Measurements from ENCODE around the gene SLC27A3. TPM values are rescaled to one million over a fixed set of nuclear protein-coding genes. Genes with fewer than 3 reads are reported as not detected.

The SLC27A3 gene, protein sequence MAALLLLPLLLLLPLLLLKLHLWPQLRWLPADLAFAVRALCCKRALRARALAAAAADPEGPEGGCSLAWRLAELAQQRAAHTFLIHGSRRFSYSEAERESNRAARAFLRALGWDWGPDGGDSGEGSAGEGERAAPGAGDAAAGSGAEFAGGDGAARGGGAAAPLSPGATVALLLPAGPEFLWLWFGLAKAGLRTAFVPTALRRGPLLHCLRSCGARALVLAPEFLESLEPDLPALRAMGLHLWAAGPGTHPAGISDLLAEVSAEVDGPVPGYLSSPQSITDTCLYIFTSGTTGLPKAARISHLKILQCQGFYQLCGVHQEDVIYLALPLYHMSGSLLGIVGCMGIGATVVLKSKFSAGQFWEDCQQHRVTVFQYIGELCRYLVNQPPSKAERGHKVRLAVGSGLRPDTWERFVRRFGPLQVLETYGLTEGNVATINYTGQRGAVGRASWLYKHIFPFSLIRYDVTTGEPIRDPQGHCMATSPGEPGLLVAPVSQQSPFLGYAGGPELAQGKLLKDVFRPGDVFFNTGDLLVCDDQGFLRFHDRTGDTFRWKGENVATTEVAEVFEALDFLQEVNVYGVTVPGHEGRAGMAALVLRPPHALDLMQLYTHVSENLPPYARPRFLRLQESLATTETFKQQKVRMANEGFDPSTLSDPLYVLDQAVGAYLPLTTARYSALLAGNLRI
- polyA plus RNA-seq = 10 to 100 TPM; 38.3 to 89.0 (median 54.3) TPM

DNA sequence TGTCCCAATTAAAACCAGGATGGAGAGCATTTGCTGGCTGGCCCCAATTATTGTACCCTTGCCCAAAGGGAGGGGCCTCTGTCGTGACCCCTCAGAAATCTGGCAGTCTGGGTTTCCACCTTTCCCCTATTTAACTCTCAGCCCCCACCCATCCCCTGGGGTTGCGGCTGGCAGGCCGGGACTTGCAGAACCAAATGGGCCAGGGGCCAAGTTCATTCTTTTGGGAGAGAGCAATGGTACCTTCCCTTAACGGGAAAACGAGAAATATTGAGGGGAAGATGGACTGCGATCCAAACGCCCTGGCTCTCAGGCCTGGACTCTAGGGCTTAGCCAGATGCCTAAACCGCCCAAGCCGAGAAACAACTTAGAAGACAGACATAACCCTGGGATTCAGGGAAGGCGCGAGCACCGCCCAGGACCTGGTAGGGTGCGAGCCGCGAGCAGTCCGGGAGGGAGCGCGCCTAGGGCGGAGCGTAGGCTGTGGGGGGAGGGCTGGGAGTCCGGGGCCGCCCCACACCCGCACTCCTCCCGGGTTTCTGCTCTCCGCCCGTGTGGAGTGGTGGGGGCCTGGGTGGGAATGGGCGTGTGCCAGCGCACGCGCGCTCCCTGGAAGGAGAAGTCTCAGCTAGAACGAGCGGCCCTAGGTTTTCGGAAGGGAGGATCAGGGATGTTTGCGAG lies at the start of gene SLC27A3:
Gene SLC27A3 (plus strand): TSS at position 628 of the 678 bp plus-strand sequence. CDS start 91 bp downstream, outside the sequence.
- peaks cover 55 to 56% of the 10 kb centered on the region in 2 donors for H3K4me1 Mint-ChIP-seq
- H3K9me3 Mint-ChIP-seq = no peaks in the 10 kb centered on the region
- DNase-seq = no peak
- H3K4me3 Mint-ChIP-seq = peak within 1 kb of the TSS; percentile 92 to 95 (median 92)
- H3K27me3 Mint-ChIP-seq (ENCODE audit: low read depth in 3 of 3) = peaks cover 3 to 16% (median 9%) of the 10 kb centered on the region in 3 donors
- H3K27ac Mint-ChIP-seq = peak within 1 kb of the TSS; percentile 92 to 99 (median 97)
- H3K36me3 Mint-ChIP-seq = peaks cover 0 to 14% (median 9%) of the 10 kb centered on the region in 3 donors

DNA sequence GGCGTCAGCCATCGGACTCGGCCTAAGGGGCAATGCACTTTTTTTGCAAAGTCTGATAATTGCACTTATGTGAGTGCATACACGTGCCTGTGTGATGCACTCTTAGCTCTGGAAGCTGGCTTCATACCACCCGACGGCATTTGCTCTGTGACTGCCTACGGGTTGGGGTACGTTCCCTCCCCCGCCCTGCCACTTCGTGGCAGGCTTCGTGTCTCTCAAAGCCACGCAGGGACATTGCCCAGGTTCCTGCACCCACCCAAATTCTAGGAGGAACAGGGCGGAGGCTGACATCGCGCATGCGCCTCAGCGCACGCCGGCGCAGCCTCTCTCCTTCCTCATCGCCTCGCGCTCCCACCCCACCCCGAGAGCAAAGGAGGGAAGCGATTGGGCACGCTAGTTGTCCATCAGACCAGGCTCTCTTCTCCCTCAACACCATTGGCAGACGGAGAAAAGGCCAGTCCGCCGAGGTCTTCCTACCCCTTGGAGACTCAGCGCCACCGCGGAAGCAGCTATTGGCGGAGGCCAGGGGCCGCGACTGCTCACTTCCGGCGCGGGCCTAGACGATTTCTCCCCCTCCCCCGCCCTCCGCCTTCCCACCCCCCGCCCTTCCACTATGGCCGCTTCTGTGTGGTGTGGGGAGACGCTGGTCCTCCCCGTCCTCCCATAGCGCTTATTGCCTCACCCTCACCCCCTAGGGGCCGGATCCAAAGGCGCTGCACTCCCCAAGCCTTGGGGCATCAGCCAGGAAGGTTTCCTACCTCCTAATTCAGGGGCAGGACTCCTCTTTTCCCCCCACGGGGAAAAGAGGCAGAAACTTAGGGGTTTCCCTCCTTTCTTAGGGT lies 47.5 kb upstream of the SLC27A3 start, which contains the start of gene INTS3:
Gene INTS3 (plus strand): TSS at position 588 of the 842 bp plus-strand sequence. CDS start 585 bp downstream, outside the sequence.
- peaks cover 25 to 40% of the 10 kb centered on the region in 2 donors for H3K4me1 Mint-ChIP-seq
- no peaks in the 10 kb centered on the region for H3K9me3 Mint-ChIP-seq
- H3K27me3 Mint-ChIP-seq (ENCODE audit: low read depth in 3 of 3) = peaks cover 4 to 7% (median 6%) of the 10 kb centered on the region in 3 donors
- H3K4me3 Mint-ChIP-seq = peak within 1 kb of the TSS; percentile 84 to 96 (median 91)
- peak within 1 kb of the TSS; percentile 93 to 97 (median 94) for H3K27ac Mint-ChIP-seq
- peaks cover 0 to 6% (median 0%) of the 10 kb centered on the region in 3 donors for H3K36me3 Mint-ChIP-seq
- peak; percentile 99 to 100 (median 99) for DNase-seq

DNA sequence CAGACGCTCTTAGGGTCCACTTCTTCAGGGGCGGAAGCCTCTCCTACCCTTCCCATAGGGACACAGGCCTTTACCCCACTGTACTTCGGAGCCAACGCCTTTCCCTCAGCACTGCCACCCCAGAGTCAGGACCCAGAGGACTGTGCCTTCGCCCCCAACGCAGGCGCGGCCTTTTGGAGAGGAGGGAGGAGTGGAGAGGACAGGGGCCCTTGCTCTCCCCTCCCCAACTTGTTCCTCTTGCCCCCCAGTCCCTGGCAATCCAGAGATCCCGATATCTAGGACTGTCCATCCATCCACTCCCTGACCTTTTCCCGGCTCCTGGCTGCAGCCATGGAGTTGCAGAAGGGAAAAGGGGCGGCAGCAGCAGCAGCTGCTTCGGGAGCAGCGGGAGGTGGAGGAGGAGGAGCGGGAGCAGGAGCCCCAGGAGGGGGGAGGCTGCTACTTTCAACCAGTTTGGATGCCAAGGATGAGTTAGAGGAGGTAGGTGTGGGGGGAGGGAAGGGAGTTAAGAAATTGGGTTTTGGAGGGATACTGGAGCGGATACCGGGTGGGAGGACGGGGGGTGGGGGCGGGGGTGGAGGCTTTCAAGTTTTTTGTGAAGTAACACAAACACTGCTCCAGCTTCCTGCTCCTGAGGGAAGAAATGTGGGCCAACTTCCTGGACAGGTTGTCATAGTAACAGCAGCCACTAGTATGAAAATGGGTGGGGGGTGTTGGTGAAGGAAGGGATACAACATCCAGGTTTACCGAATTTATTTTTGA lies 46.7 kb upstream of the SLC27A3 start:
- H3K27ac Mint-ChIP-seq = peak overlapping the region; percentile 93 to 97 (median 94)
- peaks cover 0 to 6% (median 0%) of the 10 kb centered on the region in 3 donors for H3K36me3 Mint-ChIP-seq
- H3K9me3 Mint-ChIP-seq = no peaks in the 10 kb centered on the region
- H3K4me3 Mint-ChIP-seq = peak overlapping the region; percentile 84 to 96 (median 91)
- peaks cover 25 to 40% of the 10 kb centered on the region in 2 donors for H3K4me1 Mint-ChIP-seq
- peaks cover 4 to 7% (median 7%) of the 10 kb centered on the region in 3 donors for H3K27me3 Mint-ChIP-seq (ENCODE audit: low read depth in 3 of 3)
- no peak for DNase-seq

DNA sequence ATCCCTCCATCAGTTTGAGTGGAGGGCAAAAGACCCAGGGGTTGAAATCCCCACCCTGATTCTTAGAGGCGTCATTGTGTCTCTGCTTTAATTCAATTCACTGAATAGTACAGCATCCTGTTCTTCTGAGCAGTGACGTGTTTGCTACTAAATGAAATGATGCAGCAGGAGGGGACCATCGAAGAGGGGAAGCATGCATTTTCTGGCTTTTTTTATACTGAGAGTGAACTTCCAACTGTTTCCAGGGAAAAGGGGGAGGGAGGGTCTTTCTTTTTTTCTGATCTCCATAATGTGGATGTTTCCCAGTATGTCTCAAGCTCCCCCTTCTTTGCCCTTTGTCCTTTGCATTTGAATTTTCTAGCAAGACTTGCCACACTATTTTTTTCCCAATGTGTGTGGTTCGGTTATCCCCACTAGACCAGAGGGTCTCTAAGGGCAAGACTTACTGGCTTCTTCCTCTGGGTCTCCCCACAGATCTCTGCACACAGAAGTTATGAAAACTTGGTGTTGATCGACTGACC lies 44.7 kb upstream of the SLC27A3 start:
- Mint-ChIP-seq H3K9me3 (no peaks in the 10 kb centered on the region), H3K4me1 (peaks cover 25 to 47% of the 10 kb centered on the region in 2 donors), H3K27me3 (ENCODE audit: low read depth in 3 of 3) (peaks cover 4 to 7% (median 5%) of the 10 kb centered on the region in 3 donors), H3K36me3 (peaks cover 0 to 9% (median 5%) of the 10 kb centered on the region in 3 donors), H3K4me3 (peak overlapping the region in 4 of 5 donors; percentile 27 to 45 (median 37)), H3K27ac (peak overlapping the region; percentile 52 to 84 (median 58))
- DNase-seq = no peak

DNA sequence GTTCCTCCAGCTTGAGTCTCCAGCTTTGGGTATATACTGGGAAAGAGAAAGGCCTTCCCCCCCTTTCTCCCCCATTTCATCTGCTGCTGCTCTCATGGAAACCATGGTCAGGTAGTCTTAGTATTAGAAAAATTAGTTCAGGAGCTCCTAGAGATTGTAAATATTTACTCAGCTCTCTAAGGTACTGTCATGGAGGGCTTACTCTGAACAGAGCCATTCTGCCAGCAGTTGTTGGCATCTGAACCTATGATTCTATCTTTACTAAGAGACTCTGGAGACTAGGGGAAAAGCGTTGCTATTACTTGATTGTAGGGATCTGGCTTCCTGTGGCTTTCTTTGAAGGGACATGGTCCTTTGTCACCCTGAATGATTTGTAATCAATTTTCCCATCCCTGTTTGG lies 41.2 kb upstream of the SLC27A3 start:
- H3K9me3 Mint-ChIP-seq = no peaks in the 10 kb centered on the region
- H3K36me3 Mint-ChIP-seq = peaks cover 0 to 12% (median 5%) of the 10 kb centered on the region in 3 donors
- DNase-seq = no peak
- peaks cover 0 to 1% (median 0%) of the 10 kb centered on the region in 3 donors for H3K27me3 Mint-ChIP-seq (ENCODE audit: low read depth in 3 of 3)
- peaks cover 19 to 31% of the 10 kb centered on the region in 2 donors for H3K4me1 Mint-ChIP-seq
- no peak overlapping the region for H3K27ac Mint-ChIP-seq
- no peak overlapping the region for H3K4me3 Mint-ChIP-seq

DNA sequence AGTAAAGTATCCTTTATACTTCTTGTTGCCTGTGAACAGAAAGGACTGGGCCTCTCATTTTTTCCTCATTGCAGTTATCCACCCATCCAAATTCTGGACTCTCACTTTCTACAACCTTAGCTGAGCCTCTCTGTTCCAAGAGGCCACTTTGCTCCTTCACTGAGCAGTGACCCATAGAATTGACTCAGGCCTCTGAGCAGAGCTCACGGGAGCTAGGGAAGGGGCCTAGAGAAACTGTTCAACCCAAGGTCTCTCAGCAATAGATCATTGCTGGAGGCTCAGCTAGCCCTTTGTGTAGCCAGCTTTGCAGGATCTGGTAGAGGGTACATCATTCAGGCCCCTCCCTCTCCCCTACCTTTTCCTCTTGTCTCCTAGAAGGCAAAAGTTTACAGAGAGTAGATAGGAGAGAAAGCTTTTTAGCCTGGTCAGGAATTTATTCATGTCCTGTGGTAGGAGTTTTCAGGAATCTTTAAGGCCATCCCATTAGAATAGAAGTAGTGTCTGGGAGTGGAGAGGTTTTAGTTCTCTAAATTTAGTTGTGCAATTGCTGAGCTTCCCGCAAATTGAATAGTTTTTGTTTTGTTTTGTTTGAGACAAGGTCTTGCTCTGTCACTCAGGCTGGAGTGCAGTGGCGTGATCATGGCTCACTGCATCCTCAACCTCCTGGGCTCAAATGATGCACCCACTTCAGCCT lies 40.7 kb upstream of the SLC27A3 start:
- Mint-ChIP-seq H3K4me1 (peaks cover 13 to 25% of the 10 kb centered on the region in 2 donors), H3K27ac (peak overlapping the region in 2 of 6 donors; percentile 34 to 51), H3K4me3 (no peak overlapping the region), H3K27me3 (ENCODE audit: low read depth in 3 of 3) (peaks cover 0 to 1% (median 0%) of the 10 kb centered on the region in 3 donors), H3K9me3 (no peaks in the 10 kb centered on the region), H3K36me3 (peaks cover 0 to 12% (median 5%) of the 10 kb centered on the region in 3 donors)
- no peak for DNase-seq

DNA sequence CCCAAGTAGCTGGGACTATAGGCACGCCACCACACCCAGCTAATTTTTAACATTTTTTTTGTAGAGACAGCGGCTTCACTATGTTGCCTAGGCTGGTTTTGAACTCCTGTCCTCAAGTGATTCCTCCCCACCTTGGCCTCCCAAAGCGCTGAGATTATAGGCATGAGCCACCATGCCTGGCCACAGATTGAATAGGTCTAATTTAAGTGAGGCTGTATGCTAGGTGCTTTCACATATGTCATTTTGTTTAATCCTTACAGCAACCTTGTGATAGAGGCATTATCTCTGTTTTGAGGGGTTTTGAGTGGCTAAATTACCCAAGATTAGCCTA lies 40.2 kb upstream of the SLC27A3 start:
- DNase-seq = no peak
- peak overlapping the region in 2 of 6 donors; percentile 50 to 51 for H3K27ac Mint-ChIP-seq
- H3K4me3 Mint-ChIP-seq = no peak overlapping the region
- H3K27me3 Mint-ChIP-seq (ENCODE audit: low read depth in 3 of 3) = peaks cover 0 to 1% (median 0%) of the 10 kb centered on the region in 3 donors
- no peaks in the 10 kb centered on the region for H3K9me3 Mint-ChIP-seq
- H3K4me1 Mint-ChIP-seq = peaks cover 9 to 20% of the 10 kb centered on the region in 2 donors
- H3K36me3 Mint-ChIP-seq = peaks cover 0 to 12% (median 5%) of the 10 kb centered on the region in 3 donors

DNA sequence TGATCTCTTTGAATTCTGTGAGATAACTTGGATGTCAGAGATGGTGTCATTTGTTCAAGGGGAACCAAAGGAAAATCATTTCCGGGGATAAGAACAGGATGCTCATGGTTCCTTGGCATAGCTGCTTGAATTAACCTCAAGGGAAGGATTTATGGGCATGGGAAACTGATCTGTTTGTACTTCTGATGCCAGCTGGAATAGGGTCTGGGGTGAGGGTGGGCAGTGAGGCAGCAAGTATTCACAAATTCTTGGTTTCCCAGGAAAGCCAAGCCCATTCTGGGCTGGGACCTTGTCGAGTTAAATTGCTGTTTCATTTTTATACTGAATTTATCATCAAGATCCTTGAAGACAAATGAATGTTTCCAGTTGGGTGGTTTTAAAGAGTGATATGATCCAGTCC lies 33.2 kb upstream of the SLC27A3 start:
- no peak for DNase-seq
- peaks cover 0 to 4% of the 10 kb centered on the region in 2 donors for H3K4me1 Mint-ChIP-seq
- H3K36me3 Mint-ChIP-seq = peaks cover 28 to 50% (median 29%) of the 10 kb centered on the region in 3 donors
- no peak overlapping the region for H3K4me3 Mint-ChIP-seq
- no peaks in the 10 kb centered on the region for H3K9me3 Mint-ChIP-seq
- peak overlapping the region in 3 of 6 donors; percentile 1 to 53 (median 22) for H3K27ac Mint-ChIP-seq
- no peaks in the 10 kb centered on the region for H3K27me3 Mint-ChIP-seq (ENCODE audit: low read depth in 3 of 3)

DNA sequence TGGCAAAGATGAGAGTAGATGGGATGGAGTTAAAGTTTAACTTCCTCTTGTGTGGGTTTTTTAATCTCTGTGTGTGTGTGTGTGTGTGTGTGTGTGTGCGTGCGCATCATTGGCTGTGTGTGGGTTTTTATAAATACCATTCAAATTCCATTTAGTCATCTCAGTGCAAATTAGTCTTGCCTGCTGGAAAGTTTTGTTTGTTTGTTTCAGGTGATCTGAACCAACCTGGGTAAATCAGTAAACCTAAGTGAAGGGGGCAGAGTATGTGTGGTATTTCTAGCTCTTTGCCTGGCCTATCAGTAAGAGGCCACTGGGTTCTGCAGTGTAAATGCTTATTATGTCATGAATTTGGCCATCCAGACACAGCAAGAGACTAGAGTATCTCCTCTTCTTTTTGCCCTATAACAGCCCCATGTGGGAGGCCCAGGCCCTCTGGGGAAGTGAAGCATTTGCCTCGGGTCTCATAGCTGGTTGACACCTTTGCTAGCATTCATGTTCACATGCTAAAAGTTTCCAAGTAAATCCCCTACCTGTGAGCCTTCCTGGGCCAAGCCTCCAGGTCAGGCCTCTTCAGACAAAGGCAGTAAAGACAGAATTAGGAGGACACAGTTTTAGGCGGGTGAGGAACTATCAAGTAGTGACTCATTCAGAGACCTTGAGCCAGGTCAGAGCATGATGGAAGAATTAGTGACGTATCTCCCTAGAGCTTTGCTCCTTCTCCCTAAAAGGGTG lies 32.6 kb upstream of the SLC27A3 start:
- Mint-ChIP-seq H3K36me3 (peaks cover 30 to 54% (median 34%) of the 10 kb centered on the region in 3 donors), H3K4me3 (no peak overlapping the region), H3K27ac (peak overlapping the region in 2 of 6 donors; percentile 1 to 5), H3K4me1 (peaks cover 0 to 4% of the 10 kb centered on the region in 2 donors), H3K9me3 (no peaks in the 10 kb centered on the region), H3K27me3 (ENCODE audit: low read depth in 3 of 3) (no peaks in the 10 kb centered on the region)
- DNase-seq = no peak

DNA sequence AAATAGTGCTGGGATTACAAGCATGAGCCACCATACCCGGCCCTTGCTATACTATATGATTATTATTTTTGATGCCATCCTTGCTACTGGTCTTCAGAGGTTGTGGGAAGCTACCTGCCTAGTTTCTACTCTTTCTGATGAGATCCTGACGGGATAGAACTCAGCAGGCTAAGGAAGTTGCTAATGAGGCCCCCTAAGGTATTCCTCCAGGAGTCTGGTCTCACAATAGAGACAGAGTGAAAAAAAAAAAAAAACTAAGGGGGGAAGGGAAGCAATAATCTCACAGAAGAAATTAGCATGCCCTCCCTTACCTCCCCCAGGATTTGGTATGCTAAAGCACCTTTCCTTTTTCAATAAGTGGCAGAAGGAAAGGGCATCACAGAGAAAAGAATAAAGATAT lies 29.8 kb upstream of the SLC27A3 start:
- no peak for DNase-seq
- Mint-ChIP-seq H3K36me3 (peaks cover 43 to 61% (median 48%) of the 10 kb centered on the region in 3 donors), H3K4me3 (no peak overlapping the region), H3K27ac (peak overlapping the region in 1 of 6 donors; percentile 18), H3K9me3 (no peaks in the 10 kb centered on the region), H3K4me1 (peaks cover 7 to 9% of the 10 kb centered on the region in 2 donors), H3K27me3 (ENCODE audit: low read depth in 3 of 3) (no peaks in the 10 kb centered on the region)

DNA sequence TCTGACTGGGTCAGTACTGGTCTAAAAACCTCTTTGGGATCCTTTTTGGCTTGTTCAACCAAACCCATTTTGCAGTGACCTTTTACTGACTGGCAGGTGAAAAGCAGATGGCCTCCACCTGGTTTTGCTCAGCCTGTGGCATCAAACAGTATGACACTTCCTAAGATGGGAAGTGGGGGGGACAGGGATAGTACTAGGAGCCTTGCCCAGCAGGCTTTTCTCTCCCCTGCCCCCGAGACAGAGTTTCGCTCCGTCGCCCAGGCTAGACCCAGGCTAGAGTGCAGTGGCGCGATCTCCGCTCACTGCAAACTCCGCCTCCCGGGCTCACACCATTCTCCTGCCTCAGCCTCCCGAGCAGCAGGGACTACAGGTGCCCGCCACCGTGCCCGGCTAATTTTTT lies 29.0 kb upstream of the SLC27A3 start:
- H3K9me3 Mint-ChIP-seq = no peaks in the 10 kb centered on the region
- H3K36me3 Mint-ChIP-seq = peaks cover 43 to 64% (median 52%) of the 10 kb centered on the region in 3 donors
- DNase-seq = no peak
- H3K27me3 Mint-ChIP-seq (ENCODE audit: low read depth in 3 of 3) = no peaks in the 10 kb centered on the region
- no peak overlapping the region for H3K27ac Mint-ChIP-seq
- H3K4me3 Mint-ChIP-seq = no peak overlapping the region
- peaks cover 7 to 9% of the 10 kb centered on the region in 2 donors for H3K4me1 Mint-ChIP-seq

All from immature natural killer cell (primary cell).